ENCODE results near the gene GJA9.

The GJA9 gene

GRCh38 chr1:38827318-38827717, 54.1 kb downstream of the GJA9 start:
- H3K27ac ChIP-seq (ENCODE audit: low read depth, low read length): no peak overlapping the region
- H3K9me3 ChIP-seq (ENCODE audit: low read length): no peaks in the 10 kb centered on the region
- peaks cover 8% of the 10 kb centered on the region for H3K4me1 ChIP-seq (ENCODE audit: insufficient read depth, low read length)
- H3K4me3 ChIP-seq (ENCODE audit: low read depth in 1 of 2, low read length in 2 of 2): no peak overlapping the region
- H3K9ac ChIP-seq (ENCODE audit: low read length): no peak overlapping the region
- no peaks in the 10 kb centered on the region for H3K36me3 ChIP-seq (ENCODE audit: insufficient read depth, low read length)
- no peaks in the 10 kb centered on the region for H3K27me3 ChIP-seq (ENCODE audit: control insufficient read depth in 1 of 2, insufficient read depth in 2 of 2, low read length in 2 of 2)

GRCh38 chr1:38826886-38827285, 54.5 kb downstream of the GJA9 start:
- Histone ChIP-seq H3K4me3 (ENCODE audit: low read depth in 1 of 2, low read length in 2 of 2) (no peak overlapping the region), H3K4me1 (ENCODE audit: insufficient read depth, low read length) (peaks cover 8% of the 10 kb centered on the region), H3K36me3 (ENCODE audit: insufficient read depth, low read length) (no peaks in the 10 kb centered on the region), H3K9me3 (ENCODE audit: low read length) (no peaks in the 10 kb centered on the region), H3K27me3 (ENCODE audit: control insufficient read depth in 1 of 2, insufficient read depth in 2 of 2, low read length in 2 of 2) (no peaks in the 10 kb centered on the region), H3K9ac (ENCODE audit: low read length) (no peak overlapping the region), H3K27ac (ENCODE audit: low read depth, low read length) (no peak overlapping the region)

GRCh38 chr1:38826262-38826661, 55.1 kb downstream of the GJA9 start:
- Histone ChIP-seq H3K27ac (ENCODE audit: low read depth, low read length) (no peak overlapping the region), H3K4me1 (ENCODE audit: insufficient read depth, low read length) (peaks cover 8% of the 10 kb centered on the region), H3K4me3 (ENCODE audit: low read depth in 1 of 2, low read length in 2 of 2) (no peak overlapping the region), H3K9me3 (ENCODE audit: low read length) (no peaks in the 10 kb centered on the region), H3K9ac (ENCODE audit: low read length) (no peak overlapping the region), H3K27me3 (ENCODE audit: control insufficient read depth in 1 of 2, insufficient read depth in 2 of 2, low read length in 2 of 2) (no peaks in the 10 kb centered on the region), H3K36me3 (ENCODE audit: insufficient read depth, low read length) (no peaks in the 10 kb centered on the region)
